ENCODE results near the gene SLC30A5. TPM values are rescaled to one million over a fixed set of nuclear protein-coding genes. Genes with fewer than 3 reads are reported as not detected.

Gene SLC30A5
- total and polyA plus RNA-seq, 2 donors (not counting 3 experiments of a cell fraction or from before 2014, with no cell fraction given) = 33.0 to 37.0 TPM

- TF ChIP-seq EZH2 (IDR thresholded peaks at IDR 0.05; ENCODE audit: borderline replicate concordance, low read depth, low read length, severe bottlenecking) (no peak), POLR2A (IDR thresholded peaks at IDR 0.05; ENCODE audit: low read depth, low read length) (no peak), MAX (IDR thresholded peaks at IDR 0.05; ENCODE audit: insufficient read depth, insufficient read length) (no peak), GATA2 (IDR thresholded peaks at IDR 0.05; ENCODE audit: insufficient read depth, insufficient read length, low read depth, low read length) (no peak), CTCF (IDR thresholded peaks at IDR 0.05; ENCODE audit: extremely low read depth in 1 of 2, insufficient read depth in 1 of 2, low read depth in 1 of 2, low read length in 2 of 2) (no peak), POLR2AphosphoS5 (IDR thresholded peaks at IDR 0.05; ENCODE audit: insufficient read depth, low read depth, low read length) (no peak), JUN (IDR thresholded peaks at IDR 0.05; ENCODE audit: borderline replicate concordance, insufficient read depth, insufficient read length, low read depth) (no peak), FOS (IDR thresholded peaks at IDR 0.05; ENCODE audit: borderline replicate concordance, insufficient read depth, low read length) (peak; percentile 4)
- H4K20me1 ChIP-seq (replicated peaks; ENCODE audit: control insufficient read depth, extremely low read depth, insufficient read depth, low read length) = no peaks in the 10 kb centered on the region
- intact Hi-C loops (cut with micrococcal nuclease) (no loop called here), dilution Hi-C loops (cut with MboI; ENCODE audit: extremely low pct_ligation_motif_present, low sequenced_read_pairs) (no loop called here)
- ChIA-PET POLR2A (no interaction called here), CTCF (no interaction called here)
- H3K9me1 ChIP-seq (replicated peaks; ENCODE audit: control insufficient read depth, extremely low read depth, insufficient read depth, low read length) = no peaks in the 10 kb centered on the region
- no peaks in the 10 kb centered on the region for H3K4me1 ChIP-seq (ENCODE audit: control insufficient read depth, extremely low read depth, insufficient read depth, low read length)
- BruUV-seq (replicated peaks) = no TSS peak
- H3K27ac ChIP-seq (ENCODE audit: insufficient read depth, low read depth, low read length) = no peak overlapping the region
- no peak overlapping the region for H3K9ac ChIP-seq (replicated peaks; ENCODE audit: extremely low read depth, insufficient read depth, low read length)
- H3K9me3 ChIP-seq (replicated peaks; ENCODE audit: control insufficient read depth, insufficient read depth, low read length) = no peaks in the 10 kb centered on the region
- H3K79me2 ChIP-seq (ENCODE audit: control insufficient read depth, insufficient read depth, low read length) = no peaks in the 10 kb centered on the region
- no peaks in the 10 kb centered on the region for H3K27me3 ChIP-seq (ENCODE audit: control insufficient read depth in 2 of 2, insufficient read depth in 2 of 2, low read length in 2 of 2)
- peaks cover 1 to 5% of the 10 kb centered on the region in 2 experiments for H3K36me3 ChIP-seq (ENCODE audit: control insufficient read depth in 2 of 2, extremely low read depth in 1 of 2, insufficient read depth in 2 of 2, low read length in 2 of 2)
- H3K4me2 ChIP-seq (ENCODE audit: insufficient read depth, low read length) = no peak overlapping the region
- no peak overlapping the region for H2AFZ ChIP-seq (ENCODE audit: low read depth, low read length)
- H3K4me3 ChIP-seq (replicated peaks in 1 of 3; ENCODE audit: insufficient read depth in 1 of 3, low read depth in 1 of 3, low read length in 3 of 3) = no peak overlapping the region
- FAIRE-seq = peak; percentile 71
- no peak for DNase-seq (ENCODE audit: low read depth, low spot score)
Measured at GRCh38 chr5:69129413-69129812, 35.6 kb downstream of the SLC30A5 start.

Measured in endothelial cell of umbilical vein (primary cell).